Liver (tissue), 10 donors: ENCODE results near the gene TLR4. TPM values are rescaled to one million over a fixed set of nuclear protein-coding genes. Genes with fewer than 3 reads are reported as not detected.

ENCODE experiments used
- DNase-seq: peaks from one replicate; pipeline ENCODE4 v3.0.0-alpha.2; 2017; ENCODE audit warnings: low spot score
- H3K27ac ChIP-seq, 2 donors: one replicate each; pipeline ENCODE4 v1.7.0; 2013; ENCODE audit warnings: inconsistent platforms in 2 of 2, low read length in 2 of 2, control low read depth in 1 of 2, low read depth in 1 of 2, mild to moderate bottlenecking in 1 of 2
- H3K27me3 ChIP-seq, 4 donors: one replicate each; pipeline versions ENCODE4 v1.6.1 to v1.7.0; 2013; ENCODE audit warnings: low read length in 3 of 4, inconsistent platforms in 1 of 4, mild to moderate bottlenecking in 1 of 4, moderate library complexity in 1 of 4; ENCODE audit not compliant: control insufficient read depth in 4 of 4, insufficient read depth in 4 of 4
- H3K36me3 ChIP-seq, 4 donors: one replicate each; pipeline versions ENCODE4 v1.6.1 to v1.7.0; 2013; ENCODE audit warnings: low read length in 3 of 4, mild to moderate bottlenecking in 3 of 4, low read depth in 1 of 4, moderate library complexity in 1 of 4; ENCODE audit not compliant: control insufficient read depth in 4 of 4, insufficient read depth in 3 of 4
- H3K4me1 ChIP-seq, 4 donors: one replicate each; pipeline versions ENCODE4 v1.6.1 to v1.7.0; 2013; ENCODE audit warnings: low read length in 3 of 4, mild to moderate bottlenecking in 3 of 4, moderate library complexity in 1 of 4; ENCODE audit not compliant: control insufficient read depth in 4 of 4, insufficient read depth in 4 of 4
- H3K4me3 ChIP-seq, 3 donors: one replicate each; pipeline versions ENCODE4 v1.6.1 to v1.7.0; 2013; ENCODE audit warnings: low read length in 3 of 3, control low read depth in 1 of 3, low read depth in 1 of 3, mild to moderate bottlenecking in 1 of 3
- H3K9ac ChIP-seq, 2 donors: one replicate each; pipeline ENCODE4 v1.7.0; 2013; ENCODE audit warnings: low read length in 2 of 2, mild to moderate bottlenecking in 2 of 2, moderate library complexity in 2 of 2, control low read depth in 1 of 2, low read depth in 1 of 2
- H3K9me3 ChIP-seq, 4 donors: one replicate each; pipeline versions ENCODE4 v1.6.1 to v1.7.0; 2013; ENCODE audit warnings: low read length in 3 of 4; ENCODE audit not compliant: control insufficient read depth in 4 of 4
- EGR1 ChIP-seq, 2 donors: IDR thresholded peaks; 2 replicates each; pipeline ENCODE4 v1.6.1; 2016 to 2018; ENCODE audit warnings: antibody characterized with exemption in 2 of 2, low read depth in 2 of 2
- FOXA2 ChIP-seq: IDR thresholded peaks from 2 replicates; pipeline ENCODE4 v1.6.1; 2016; ENCODE audit warnings: antibody characterized with exemption
- HNF4A ChIP-seq, 2 donors: conservative IDR thresholded peaks; 2 replicates each; pipeline ENCODE4 v1.6.1; 2016; ENCODE audit warnings: antibody characterized with exemption in 2 of 2, mild to moderate bottlenecking in 2 of 2
- HNF4G ChIP-seq: IDR thresholded peaks from 2 replicates; pipeline ENCODE4 v1.6.1; 2016; ENCODE audit warnings: antibody characterized with exemption
- JUND ChIP-seq, 2 donors: IDR thresholded peaks; 2 replicates each; pipeline ENCODE4 v1.6.1; 2016; ENCODE audit warnings: antibody characterized with exemption in 2 of 2
- RAD21 ChIP-seq, 2 donors: IDR thresholded peaks; 2 replicates each; pipeline ENCODE4 v1.6.1; 2016; ENCODE audit warnings: antibody characterized with exemption in 2 of 2, mild to moderate bottlenecking in 2 of 2
- TAF1 ChIP-seq: conservative IDR thresholded peaks from 2 replicates; pipeline ENCODE4 v1.6.1; 2016; ENCODE audit warnings: antibody characterized with exemption, mild to moderate bottlenecking
- WGBS: extraction: QIAGEN DNeasy Blood & Tissue Kit; methylation state at CpG from one replicate; pipeline ENCODE4 v1.1.7; 2013; 5-methylcytosine and 5-hydroxymethylcytosine counted together
- polyA plus RNA-seq, 2 donors: library from polyadenylated mRNA; stranded (reverse) in 1 of 2; unstranded in 1 of 2; fragments of 200-250 nt in 1 of 2; fragments of >200 nt in 1 of 2; fragmentation: Nextera tagmentation in 1 of 2; extraction: Ambion mirVana in 1 of 2; gene quantifications; one replicate each; pipeline versions ENCODE4 v1.2.1 to v1.2.3, GENCODE V29; 2013 to 2015
- small RNA-seq: library from RNA; depleted of rRNA; stranded (forward); fragments of <200 nt; gene quantifications from one replicate; pipeline ENCODE3, GENCODE V24; 2014
- total RNA-seq, 2 donors: library from RNA; depleted of rRNA; stranded (reverse); fragments of >200 nt; gene quantifications; one replicate each; pipeline ENCODE4 v1.2.3, GENCODE V29; 2014
- TF ChIP-seq, protein P1 (sequence below): fragments of 150-350 bp; IDR thresholded peaks from 2 replicates; pipeline ENCODE4 v1.5.1; 2017; ENCODE audit warnings: improper control_type of control experiment, low read depth, low read length; ENCODE audit not compliant: missing input control
- donor health status: healthy.
- donor health status: healthy.
- donor health status: healthy.
- donor health status: healthy.
- donor health status: healthy.

Gene TLR4
- total and polyA plus RNA-seq, 4 donors = 5.4 to 23.3 (median 10.0) TPM

- no peak overlapping the region for H3K9ac ChIP-seq
- no peaks in the 10 kb centered on the region for H3K4me1 ChIP-seq
- H3K4me3 ChIP-seq = no peak overlapping the region
- H3K9me3 ChIP-seq = no peaks in the 10 kb centered on the region
- no peaks in the 10 kb centered on the region for H3K27me3 ChIP-seq
- TF ChIP-seq, protein P1, sequence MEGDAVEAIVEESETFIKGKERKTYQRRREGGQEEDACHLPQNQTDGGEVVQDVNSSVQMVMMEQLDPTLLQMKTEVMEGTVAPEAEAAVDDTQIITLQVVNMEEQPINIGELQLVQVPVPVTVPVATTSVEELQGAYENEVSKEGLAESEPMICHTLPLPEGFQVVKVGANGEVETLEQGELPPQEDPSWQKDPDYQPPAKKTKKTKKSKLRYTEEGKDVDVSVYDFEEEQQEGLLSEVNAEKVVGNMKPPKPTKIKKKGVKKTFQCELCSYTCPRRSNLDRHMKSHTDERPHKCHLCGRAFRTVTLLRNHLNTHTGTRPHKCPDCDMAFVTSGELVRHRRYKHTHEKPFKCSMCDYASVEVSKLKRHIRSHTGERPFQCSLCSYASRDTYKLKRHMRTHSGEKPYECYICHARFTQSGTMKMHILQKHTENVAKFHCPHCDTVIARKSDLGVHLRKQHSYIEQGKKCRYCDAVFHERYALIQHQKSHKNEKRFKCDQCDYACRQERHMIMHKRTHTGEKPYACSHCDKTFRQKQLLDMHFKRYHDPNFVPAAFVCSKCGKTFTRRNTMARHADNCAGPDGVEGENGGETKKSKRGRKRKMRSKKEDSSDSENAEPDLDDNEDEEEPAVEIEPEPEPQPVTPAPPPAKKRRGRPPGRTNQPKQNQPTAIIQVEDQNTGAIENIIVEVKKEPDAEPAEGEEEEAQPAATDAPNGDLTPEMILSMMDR = no peak
- TF ChIP-seq TAF1 = no peak
- TF ChIP-seq HNF4A (conservative IDR thresholded peaks at IDR 0.05) = no peak
- no peak for TF ChIP-seq JUND (IDR thresholded peaks at IDR 0.05)
- no peak for TF ChIP-seq EGR1 (IDR thresholded peaks at IDR 0.05; ENCODE audit: low read depth in 2 of 2)
- no peak for TF ChIP-seq HNF4G
- TF ChIP-seq FOXA2 = no peak
- TF ChIP-seq RAD21 (IDR thresholded peaks at IDR 0.05) = no peak
- H3K27ac ChIP-seq = no peak overlapping the region
- 68% methylated on average over 3 of the region's 3 CpGs for WGBS
- no peaks in the 10 kb centered on the region for H3K36me3 ChIP-seq
- no peak for DNase-seq
Measured at GRCh38 chr9:117772960-117773359, 68.8 kb downstream of the TLR4 start.

Small RNA genes lying within 50 kb of the gene (small RNA-seq; reads per million reads assigned to genes)
- gene RNU6-1082P = not detected
